AG08395 (cell line): ENCODE results near the gene LRCH4.

Experiments used
- DNase-seq: peaks from one replicate; pipeline ENCODE4 v3.0.0; 2012; ENCODE audit warnings: mixed read lengths, low spot score

Gene LRCH4

DNA sequence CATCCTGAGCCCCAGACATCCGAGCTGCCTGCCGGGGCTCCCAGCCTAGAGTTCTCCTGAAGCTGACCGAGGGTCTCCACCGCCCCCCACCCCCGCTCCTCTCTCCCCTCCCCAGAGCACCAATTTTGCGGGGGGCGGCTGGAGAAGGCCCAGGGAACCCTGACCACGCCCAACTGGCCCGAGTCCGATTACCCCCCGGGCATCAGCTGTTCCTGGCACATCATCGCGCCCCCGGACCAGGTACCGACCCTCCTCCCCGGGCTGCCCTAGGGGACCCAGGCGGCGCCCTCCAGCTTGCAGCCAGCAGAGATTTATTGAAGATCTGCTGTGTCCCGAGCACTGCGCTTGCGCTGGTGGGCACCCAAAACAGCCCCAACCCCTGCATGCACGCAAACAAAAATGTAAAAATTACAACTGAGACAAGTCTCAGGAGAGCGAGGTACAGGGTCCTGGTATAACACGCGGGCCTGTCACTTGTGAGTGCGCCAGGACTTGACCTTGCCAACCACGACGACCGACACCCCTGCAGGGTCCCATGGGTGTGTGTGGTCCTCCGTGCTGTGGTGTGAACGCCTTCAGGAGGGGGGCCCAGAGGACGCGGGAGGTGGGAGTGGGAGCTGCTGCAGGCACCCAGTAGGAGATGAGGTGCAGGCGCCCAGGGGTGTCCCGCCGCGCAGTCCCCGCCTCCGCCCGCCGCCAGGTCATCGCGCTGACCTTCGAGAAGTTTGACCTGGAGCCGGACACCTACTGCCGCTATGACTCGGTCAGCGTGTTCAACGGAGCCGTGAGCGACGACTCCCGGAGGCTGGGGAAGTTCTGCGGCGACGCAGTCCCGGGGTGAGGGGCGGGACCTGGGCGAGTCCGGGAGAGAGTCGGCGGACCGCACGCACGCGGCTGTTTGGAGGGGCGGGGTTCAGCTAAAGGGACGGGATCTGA, 19.3 kb upstream of the LRCH4 start:
- no peak for DNase-seq

DNA sequence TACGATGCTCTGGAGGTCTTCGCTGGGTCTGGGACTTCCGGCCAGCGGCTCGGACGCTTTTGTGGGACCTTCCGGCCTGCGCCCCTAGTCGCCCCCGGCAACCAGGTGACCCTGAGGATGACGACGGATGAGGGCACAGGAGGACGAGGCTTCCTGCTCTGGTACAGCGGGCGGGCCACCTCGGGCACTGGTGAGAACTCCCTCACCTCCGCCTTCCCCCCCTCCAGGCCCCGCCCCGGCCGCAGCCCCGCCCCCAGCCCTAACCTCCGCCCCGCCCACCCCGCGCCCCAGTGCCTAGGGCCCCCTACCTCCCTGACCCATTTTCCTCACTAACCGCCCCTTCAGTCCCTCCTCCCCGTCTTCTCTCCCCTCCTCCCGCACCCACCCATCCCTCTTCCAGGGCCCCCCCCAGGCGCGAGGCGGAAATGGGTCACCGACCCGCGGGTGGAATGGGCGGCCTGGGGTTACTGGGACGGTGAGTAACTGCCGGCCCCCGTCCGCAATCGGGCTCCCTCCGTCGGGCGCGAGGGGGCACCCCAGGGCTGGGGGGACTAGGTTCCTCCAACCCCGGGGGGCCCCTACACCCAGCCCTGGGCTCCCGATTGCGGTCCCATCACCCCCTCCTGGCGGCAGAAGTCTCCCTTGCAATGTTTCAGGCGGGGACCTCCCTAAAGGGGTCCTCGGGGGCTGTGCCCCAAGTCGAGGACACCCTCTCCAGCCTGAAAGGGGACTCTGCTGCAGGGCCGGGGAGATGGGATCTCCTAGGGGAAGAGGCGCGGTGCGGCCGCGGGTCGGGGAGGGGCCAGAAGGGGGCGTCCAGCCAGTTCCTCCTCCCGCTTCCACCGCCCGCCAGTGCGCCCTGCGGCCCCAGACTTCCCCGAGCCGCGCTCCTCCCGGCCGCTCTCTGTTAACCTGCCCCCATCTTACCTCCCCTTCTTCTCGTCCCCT, 18.4 kb upstream of the LRCH4 start:
- DNase-seq = peak; percentile 78

DNA sequence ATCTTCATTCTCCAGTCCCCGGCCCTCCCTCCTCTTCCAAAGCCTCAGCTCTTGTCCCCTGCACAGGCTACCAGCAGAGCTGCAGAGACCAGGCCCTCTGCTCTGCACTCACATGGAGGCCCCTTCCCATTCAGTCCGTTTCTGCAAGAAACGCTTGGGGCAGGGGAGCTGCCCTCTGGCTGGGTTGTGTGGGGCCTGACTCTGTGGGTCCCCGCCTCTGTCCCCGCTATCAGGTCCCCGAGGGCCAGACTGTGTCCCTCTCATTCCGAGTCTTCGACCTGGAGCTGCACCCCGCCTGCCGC, 17.7 kb upstream of the LRCH4 start:
- no peak for DNase-seq

DNA sequence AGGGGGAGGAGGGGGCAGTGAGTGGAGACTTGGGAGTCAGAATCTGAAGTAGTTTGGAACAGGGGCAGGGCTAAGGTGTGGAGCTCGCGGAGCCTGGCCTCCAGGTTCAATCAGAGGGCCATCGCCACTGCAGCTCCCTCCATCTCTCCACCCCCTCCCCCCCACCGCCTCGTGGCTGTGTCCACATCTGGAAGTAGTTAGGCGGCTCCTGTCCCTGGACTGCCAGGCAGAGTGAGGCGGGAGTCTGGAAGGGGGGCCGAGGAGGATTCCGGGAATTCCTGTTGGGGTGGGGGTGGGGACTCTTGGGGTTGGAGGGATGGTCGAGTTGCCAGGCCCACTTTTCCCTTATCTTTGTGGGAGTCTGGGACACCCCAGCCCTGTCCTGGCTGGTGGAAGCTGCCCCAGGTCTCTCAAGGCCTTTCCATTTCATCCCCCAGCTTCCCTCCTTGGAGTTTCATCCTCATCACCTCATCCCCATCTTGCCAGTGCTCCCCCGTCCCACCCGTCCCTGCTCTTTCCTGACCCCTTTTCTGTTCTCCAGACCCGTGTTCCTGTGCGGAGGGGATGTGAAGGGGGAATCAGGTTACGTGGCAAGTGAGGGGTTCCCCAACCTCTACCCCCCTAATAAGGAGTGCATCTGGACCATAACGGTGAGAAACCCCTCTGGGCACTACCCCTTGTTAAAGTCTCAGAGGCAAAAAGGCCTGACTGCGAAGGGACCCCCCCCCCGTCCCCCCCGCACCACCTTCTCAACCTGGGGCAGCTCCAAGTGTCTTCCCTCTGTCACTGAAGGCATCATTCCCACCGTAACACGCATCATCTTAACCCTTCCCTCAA, 17.2 kb upstream of the LRCH4 start:
- DNase-seq = peak; percentile 93

DNA sequence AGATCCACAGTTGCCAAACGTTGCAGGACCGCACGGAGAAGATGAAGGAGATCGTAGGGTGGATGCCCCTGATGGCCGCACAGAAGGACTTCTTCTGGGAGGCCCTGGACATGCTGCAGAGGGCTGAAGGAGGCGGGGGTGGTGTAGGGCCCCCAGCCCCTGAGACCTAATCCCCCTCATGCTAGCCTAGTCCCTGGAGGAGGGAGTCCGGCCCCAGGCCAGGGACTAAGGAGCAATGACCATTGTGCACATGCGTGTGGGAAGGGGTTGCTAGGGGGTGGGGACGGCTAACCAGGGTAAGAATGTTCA, 14.8 kb upstream of the LRCH4 start:
- DNase-seq = no peak

DNA sequence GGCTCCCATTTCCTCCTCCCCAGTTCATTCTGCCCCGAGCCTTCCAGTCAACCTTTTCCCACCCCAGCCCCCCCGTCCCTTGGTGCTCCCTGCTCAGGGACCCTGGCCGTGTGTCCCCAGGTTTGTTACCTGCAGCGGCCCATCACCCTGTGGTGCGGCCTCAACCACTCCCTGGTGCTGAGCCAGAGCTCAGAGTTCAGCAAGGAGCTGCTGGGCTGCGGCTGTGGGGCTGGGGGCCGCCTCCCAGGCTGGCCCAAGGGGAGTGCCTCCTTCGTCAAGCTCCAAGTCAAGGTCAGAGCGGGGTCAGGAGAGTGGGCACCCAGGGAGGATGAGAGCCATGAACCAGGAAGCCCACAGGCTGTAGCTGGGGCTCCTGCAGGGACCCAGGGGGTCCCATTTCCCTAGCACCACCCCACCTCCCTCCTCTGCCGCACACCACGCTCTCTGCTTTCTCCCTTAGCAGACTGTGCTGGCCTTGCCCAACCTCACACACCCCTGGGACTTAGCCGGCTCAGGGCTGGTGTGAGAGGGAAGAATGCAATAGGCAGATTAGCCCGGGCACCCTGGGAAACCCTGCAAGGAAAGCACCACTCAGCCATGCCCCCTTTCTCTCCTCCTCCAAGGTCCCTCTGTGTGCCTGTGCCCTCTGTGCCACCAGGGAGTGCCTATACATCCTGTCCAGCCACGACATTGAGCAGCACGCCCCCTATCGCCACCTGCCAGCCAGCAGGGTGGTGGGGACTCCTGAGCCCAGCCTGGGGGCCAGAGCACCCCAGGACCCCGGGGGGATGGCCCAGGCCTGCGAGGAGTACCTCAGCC, 14.2 kb upstream of the LRCH4 start:
- DNase-seq = no peak

GRCh38 chr7:100598425-100598824, 12.5 kb upstream of the LRCH4 start:
- no peak for DNase-seq

DNA sequence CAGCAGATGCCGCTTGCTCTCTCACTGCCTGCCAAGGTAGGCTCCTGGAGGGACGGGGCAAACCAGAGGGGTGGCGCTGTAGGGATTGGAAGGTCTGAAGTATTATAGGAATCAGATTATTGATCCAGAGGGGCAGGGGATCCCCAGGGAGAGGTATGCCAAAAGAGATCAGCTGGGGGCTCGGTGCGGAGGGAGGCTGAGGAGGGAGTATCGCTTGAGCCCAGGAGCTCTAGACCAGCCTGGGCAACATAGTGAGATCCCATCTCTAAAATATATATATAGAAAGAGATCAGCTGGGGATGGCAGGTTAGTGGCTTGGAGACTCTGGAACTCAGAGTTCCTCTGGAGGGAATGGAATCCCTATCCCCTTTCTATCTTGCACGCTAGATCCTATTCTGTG, 9.3 kb upstream of the LRCH4 start:
- DNase-seq = no peak

- no peak for DNase-seq
Measured at GRCh38 chr7:100591596-100591995, 5.7 kb upstream of the LRCH4 start.

DNA sequence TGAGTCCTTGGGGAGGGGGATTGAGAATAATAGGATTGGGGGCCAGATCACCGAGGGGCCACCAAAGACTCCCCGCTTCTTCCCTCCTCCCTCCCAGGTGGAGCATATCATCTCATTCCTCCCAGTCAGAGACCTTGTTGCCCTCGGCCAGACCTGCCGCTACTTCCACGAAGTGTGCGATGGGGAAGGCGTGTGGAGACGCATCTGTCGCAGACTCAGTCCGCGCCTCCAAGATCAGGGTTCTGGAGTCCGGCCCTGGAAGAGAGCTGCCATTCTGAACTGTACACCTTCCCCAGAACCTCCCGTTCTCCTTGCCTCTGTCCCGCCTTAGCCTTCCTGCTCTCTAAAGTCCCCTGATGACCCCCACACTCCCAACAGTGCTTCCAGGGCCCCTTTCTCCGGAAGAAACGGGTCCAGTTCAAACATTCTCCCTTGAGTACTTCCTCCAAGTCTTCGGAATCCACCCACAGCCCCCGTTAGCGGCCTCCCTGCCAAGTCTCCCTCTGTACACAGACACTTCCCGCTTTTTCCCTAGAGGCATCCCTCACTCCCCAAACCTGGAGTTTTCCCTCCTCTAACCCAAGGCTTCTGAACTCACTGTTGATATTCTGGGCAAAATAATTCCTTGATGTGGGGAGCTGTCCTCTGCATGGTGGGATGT, 4.3 kb upstream of the LRCH4 start:
- no peak for DNase-seq

GRCh38 chr7:100589341-100589947, 3.5 kb upstream of the LRCH4 start:
- DNase-seq = no peak

GRCh38 chr7:100588438-100588837, 2.5 kb upstream of the LRCH4 start:
- peak; percentile 29 for DNase-seq

DNA sequence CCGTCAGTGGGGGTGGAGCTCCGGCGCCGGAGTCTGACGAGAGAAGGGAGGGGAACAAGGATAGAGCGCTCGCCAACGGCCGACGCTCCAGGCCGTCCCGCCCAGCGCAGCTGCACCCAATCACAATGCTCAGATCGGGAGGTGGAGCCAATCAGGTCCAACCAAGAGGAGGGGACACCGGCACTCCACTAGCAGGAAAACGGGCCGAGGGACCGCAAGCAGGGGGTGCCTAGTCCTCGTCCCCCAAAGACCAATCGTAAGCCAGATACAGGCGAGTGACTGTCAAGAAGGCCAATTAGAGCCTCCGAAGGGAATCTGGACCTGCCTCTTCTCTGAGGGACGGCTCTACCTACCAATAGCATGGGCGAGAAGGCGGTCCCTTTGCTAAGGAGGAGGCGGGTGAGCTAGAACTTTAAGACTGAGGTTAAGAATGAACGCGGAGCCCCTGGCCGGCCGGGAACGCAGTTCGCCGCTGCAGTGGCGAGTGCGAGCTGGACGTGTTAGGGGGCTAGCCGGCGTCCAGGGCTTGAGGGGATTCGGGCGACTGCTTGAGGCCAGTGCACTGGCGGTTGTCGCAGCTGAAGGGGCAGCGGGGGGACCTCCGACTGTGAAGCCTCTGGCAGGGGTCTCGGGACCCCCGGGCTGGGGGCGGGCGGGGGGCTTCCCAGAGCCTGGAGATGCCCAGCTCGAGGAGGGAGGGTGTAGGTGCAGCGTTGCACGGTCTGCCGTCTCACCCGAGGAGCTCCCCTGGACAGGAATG, 517 bp upstream of the LRCH4 start, which contains the start of gene FBXO24:
Gene FBXO24, plus strand, starts transcription at position 63 of the 760 bp plus-strand sequence. Its CDS starts 298 bp downstream, at position 361.
- peak; percentile 100 for DNase-seq

DNA sequence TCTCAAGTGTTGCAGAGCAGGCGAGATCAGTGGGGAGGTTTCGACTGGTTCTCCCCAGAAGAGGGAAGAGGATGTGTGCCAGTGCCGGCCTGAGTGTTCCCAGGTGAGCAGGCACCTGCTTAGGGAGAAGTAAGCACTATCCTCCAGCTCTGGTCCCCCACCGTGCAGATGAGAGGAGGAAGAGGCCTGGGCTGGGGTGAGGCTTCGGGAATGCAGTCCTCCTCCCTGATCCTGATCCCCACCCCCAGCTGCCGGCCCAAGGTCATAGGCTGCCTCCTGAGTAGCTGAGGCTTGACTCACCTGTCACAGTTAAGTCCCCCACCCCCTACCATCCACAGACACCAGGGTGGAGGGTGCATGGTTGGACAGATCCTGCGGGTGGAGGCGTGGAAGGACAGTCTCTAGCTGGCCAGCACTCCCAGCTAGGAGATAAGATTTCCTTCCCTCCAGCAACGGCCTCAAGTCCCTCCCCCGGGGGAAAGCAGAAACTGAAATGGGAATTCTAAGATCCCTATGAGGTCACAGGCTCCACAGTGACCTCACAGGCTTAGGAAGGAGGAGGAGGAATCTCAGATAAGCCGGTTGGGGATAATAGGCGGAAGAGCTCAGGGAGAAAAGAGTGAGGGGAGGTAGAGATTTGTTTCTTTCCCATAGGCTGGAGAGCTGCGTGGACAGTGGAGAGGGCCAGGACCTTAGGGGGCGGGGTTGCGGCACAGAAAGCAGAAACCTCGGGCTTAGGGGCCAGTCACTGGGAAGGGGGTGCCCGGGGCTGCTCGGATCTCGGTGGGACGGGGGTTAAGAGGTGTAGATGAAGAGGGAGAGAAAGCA, 1.0 kb downstream of the LRCH4 start:
- DNase-seq = peak; percentile 32

DNA sequence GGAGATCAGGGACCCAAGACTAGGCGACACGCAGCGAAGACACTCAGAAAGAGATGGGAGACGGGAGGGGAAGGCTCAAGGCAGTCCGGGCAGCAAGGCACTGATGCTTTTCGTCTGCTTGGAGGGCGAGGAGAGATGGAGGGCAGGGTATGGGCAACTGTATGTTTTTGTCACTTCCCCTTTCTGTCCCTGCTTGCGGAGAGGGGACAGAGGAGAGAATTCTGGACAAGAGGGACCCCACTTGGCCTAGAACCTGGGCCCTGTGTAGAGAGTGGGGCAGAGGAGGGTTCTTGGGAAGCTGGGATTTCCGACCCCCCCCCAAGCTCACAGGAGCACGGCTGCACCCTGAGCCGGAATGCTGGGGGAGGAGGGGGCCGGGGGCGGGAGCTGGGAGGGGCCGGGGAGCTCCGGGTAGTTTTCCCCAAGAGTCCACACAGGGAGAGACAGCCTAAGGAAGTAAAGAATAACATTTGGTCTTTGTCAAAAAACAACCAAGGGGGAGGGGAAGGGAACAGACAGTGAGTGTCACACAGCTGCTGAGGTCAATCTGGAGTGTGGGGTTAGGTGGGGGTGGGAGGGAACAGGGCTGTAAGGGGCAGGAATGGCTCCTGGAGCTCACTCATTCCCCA, 1.8 kb downstream of the LRCH4 start:
- no peak for DNase-seq

- no peak for DNase-seq
Measured at GRCh38 chr7:100583132-100584053, 2.5 kb downstream of the LRCH4 start.

GRCh38 chr7:100582650-100583049, 3.3 kb downstream of the LRCH4 start:
- DNase-seq = no peak
